K562 (cell line): ENCODE results near the gene NUP205. TPM values are rescaled to one million over a fixed set of nuclear protein-coding genes. Genes with fewer than 3 reads are reported as not detected.
A peak's percentile ranks its signal among the peaks of the same experiment; 100 is the strongest.

Experiments
- AFF1 ChIP-seq, 2 experiments: fragments of 450-650 bp; IDR thresholded peaks; 2 replicates each; pipeline ENCODE4 v1.6.1; 2018; ENCODE audit warnings: mild to moderate bottlenecking in 2 of 2, low read depth in 1 of 2; ENCODE audit not compliant: partially characterized antibody in 2 of 2
- ATF3 ChIP-seq, 2 experiments: fragments of 450-650 bp in 1 of 2; sonication (generic) in 1 of 2; formaldehyde crosslinking in 1 of 2; IDR thresholded peaks in 1 of 2; conservative IDR thresholded peaks in 1 of 2; 2 replicates each; pipeline versions ENCODE4 v1.6.1 to v1.8.1; 2016 to 2023; ENCODE audit warnings: mild to moderate bottlenecking in 2 of 2, moderate library complexity in 2 of 2, inconsistent platforms in 1 of 2, missing genetic modification reagents in 1 of 2
- BRD4 ChIP-seq: fragments of 200-600 bp; sonication (generic); IDR thresholded peaks from 2 replicates; pipeline ENCODE4 v1.6.1; 2017; ENCODE audit warnings: inconsistent platforms
- CBFA2T2 ChIP-seq: fragments of 450-650 bp; conservative IDR thresholded peaks from 2 replicates; pipeline ENCODE4 v1.6.1; 2017; ENCODE audit warnings: mild to moderate bottlenecking
- CREB1 ChIP-seq, 2 experiments: sonication (generic) in 1 of 2; formaldehyde crosslinking in 1 of 2; IDR thresholded peaks; 2 replicates each; pipeline versions ENCODE4 v1.6.1 to v1.8.0; 2012 to 2022; ENCODE audit warnings: inconsistent platforms in 1 of 2, mild to moderate bottlenecking in 1 of 2, missing genetic modification reagents in 1 of 2, moderate library complexity in 1 of 2
- HNRNPUL1 ChIP-seq: fragments of 200-400 bp; formaldehyde crosslinking; IDR thresholded peaks from 2 replicates; pipeline ENCODE4 v1.6.1; 2017; ENCODE audit warnings: low read length
- JUND ChIP-seq, 2 experiments: IDR thresholded peaks; 2 replicates in 1 of 2; 3 replicates in 1 of 2; pipeline ENCODE4 v1.6.1; 2011; ENCODE audit warnings: borderline replicate concordance in 2 of 2, low read depth in 2 of 2, low read length in 2 of 2, improper control_type of control experiment in 1 of 2, missing biosample characterization in 1 of 2, missing genetic modification characterization in 1 of 2, missing genetic modification reagents in 1 of 2
- NCOA2 ChIP-seq, 2 experiments: fragments of 450-650 bp; IDR thresholded peaks; 2 replicates each; pipeline ENCODE4 v1.6.1; 2018; ENCODE audit warnings: mild to moderate bottlenecking in 2 of 2, moderate library complexity in 1 of 2; ENCODE audit not compliant: partially characterized antibody in 2 of 2
- NFYB ChIP-seq: IDR thresholded peaks from 2 replicates; pipeline ENCODE4 v1.6.1; 2011; ENCODE audit warnings: mild to moderate bottlenecking, moderate library complexity; ENCODE audit not compliant: insufficient read length; ENCODE audit errors: extremely low read depth
- RB1 ChIP-seq: fragments of 450-650 bp; IDR thresholded peaks from 2 replicates; pipeline ENCODE4 v1.6.1; 2017; ENCODE audit warnings: low read depth, mild to moderate bottlenecking
- SMARCA5 ChIP-seq: fragments of 450-650 bp; IDR thresholded peaks from 2 replicates; pipeline ENCODE4 v1.6.1; 2016
- SREBF1 ChIP-seq: fragments of 150-350 bp; IDR thresholded peaks from 2 replicates; pipeline ENCODE4 v1.6.1; 2014; ENCODE audit warnings: antibody characterized with exemption, low read depth, low read length, borderline replicate concordance
- SRSF1 ChIP-seq: fragments of 200-400 bp; formaldehyde crosslinking; IDR thresholded peaks from 2 replicates; pipeline ENCODE4 v1.6.1; 2017; ENCODE audit warnings: mild to moderate bottlenecking, low read depth, low read length, moderate library complexity
- ZBTB43 ChIP-seq: sonication (generic); formaldehyde crosslinking; IDR thresholded peaks from 2 replicates; pipeline ENCODE4 v1.8.0; 2023; ENCODE audit warnings: mild to moderate bottlenecking, missing genetic modification reagents
- ZBTB5 ChIP-seq: fragments of 450-650 bp; IDR thresholded peaks from 2 replicates; pipeline ENCODE4 v1.6.1; 2017; ENCODE audit warnings: antibody characterized with exemption
- ZFP30 ChIP-seq: fragments of 250-450 bp; sonication (Bioruptor Pico); IDR thresholded peaks from 2 replicates; pipeline ENCODE4 v1.8.0; 2022; ENCODE audit warnings: moderate library complexity, mild to moderate bottlenecking, inconsistent platforms, borderline replicate concordance
- polyA plus RNA-seq, 8 experiments: library from polyadenylated mRNA; depleted of rRNA in 4 of 8; stranded (reverse) in 5 of 8; unstranded in 3 of 8; fragments of >200 nt; fragmentation: Nextera tagmentation in 2 of 8; fragmentation: Illumina TruSeq in 1 of 8; extraction: Ambion mirVana in 2 of 8; extraction: Trizol in 1 of 8; gene quantifications; 2 replicates each; pipeline versions ENCODE4 v1.2.1 to v1.2.3, GENCODE V29; 2011 to 2014; ENCODE audit warnings: inconsistent platforms in 1 of 8, missing spikeins in 1 of 8
- total RNA-seq, 7 experiments: library from RNA; depleted of rRNA in 6 of 7; stranded (reverse); fragments of >200 nt in 6 of 7; fragmentation: Illumina TruSeq in 2 of 7; extraction: Trizol in 2 of 7; gene quantifications; 2 replicates each; pipeline versions ENCODE4 v1.2.1 to v1.2.3, GENCODE V29; 2011 to 2021; ENCODE audit warnings: low replicate concordance in 1 of 7

Gene NUP205
- total and polyA plus RNA-seq, 9 of the 15 experiments (the other 6 are each of a cell fraction or from before 2014, with no cell fraction given): 101 to 282 (median 193) TPM

- no peak for TF ChIP-seq SREBF1
- no peak; the same call in 1 of the 2 replicates for TF ChIP-seq ZBTB43
- no peak for TF ChIP-seq ZBTB5
- no peak for TF ChIP-seq BRD4
- no peak for TF ChIP-seq NFYB
- peak in 1 of 2 experiments; percentile 58 for TF ChIP-seq NCOA2 (IDR thresholded peaks at IDR 0.05; ENCODE audit: partially characterized antibody in 2 of 2)
- peak; percentile 50 to 92 for TF ChIP-seq AFF1 (IDR thresholded peaks at IDR 0.05; ENCODE audit: low read depth in 1 of 2, partially characterized antibody in 2 of 2)
- no peak for TF ChIP-seq RB1
- peak; percentile 98 for TF ChIP-seq ATF3 (IDR thresholded peaks at IDR 0.05)
- TF ChIP-seq ATF3 (CRISPR knock-in tag; conservative IDR thresholded peaks at IDR 0.05): no peak
- no peak for TF ChIP-seq SMARCA5
- TF ChIP-seq CREB1 (IDR thresholded peaks at IDR 0.05): peak; percentile 70; the same call in 1 of the 2 replicates
- TF ChIP-seq CREB1 (CRISPR knock-in tag; IDR thresholded peaks at IDR 0.05): no peak
- peak; percentile 90 for TF ChIP-seq CBFA2T2
- no peak for TF ChIP-seq SRSF1
- TF ChIP-seq HNRNPUL1: no peak
- no peak for TF ChIP-seq ZFP30
- TF ChIP-seq JUND (IDR thresholded peaks at IDR 0.05; ENCODE audit: borderline replicate concordance, low read depth, low read length): peak; percentile 95
- peak; percentile 95 for TF ChIP-seq JUND (tag; IDR thresholded peaks at IDR 0.05; ENCODE audit: borderline replicate concordance, low read depth, low read length)
Observed at GRCh38 chr7:135664046-135664589, 106.4 kb downstream of the NUP205 start (continued).
